ENCODE measurements around the gene LST1.
"Not testable (repeated sequence)": the region's sequence is repeated elsewhere in the genome, so short reads cannot be mapped to it uniquely, and the experiment has no call there.

LST1 gene

DNA sequence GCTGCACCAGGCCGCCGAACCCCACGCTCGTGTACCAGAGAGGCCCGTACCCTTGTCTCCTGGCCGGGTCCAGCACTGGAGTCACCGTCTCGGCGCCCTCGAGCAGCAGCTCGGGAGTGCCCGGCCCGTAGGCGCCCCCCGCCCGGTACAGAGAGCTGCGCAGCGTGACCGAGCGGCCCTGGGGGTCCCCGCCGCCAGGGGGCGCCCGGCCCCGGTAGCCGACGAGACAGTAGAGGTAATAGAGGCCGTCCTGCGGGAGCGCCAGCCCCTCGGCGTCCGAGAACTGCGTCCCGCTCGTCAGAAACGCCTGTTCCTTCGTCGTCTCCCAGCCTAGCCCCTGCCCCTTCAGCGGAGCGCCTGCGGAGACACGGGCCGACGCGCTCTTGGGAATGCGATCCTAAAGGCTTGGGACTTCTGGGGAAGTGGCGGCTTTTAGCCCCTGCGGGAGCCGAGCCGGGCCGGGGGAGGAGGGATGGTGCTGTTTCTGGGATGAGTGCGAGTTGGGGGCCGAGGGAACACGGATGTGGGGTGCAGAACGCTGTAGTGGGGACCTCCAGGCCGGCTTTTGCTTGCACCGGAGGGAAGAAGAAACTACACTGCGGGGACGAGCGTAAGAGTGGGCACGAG, 5.2 kb upstream of the LST1 start:
- DNase-seq: peak; percentile 81

GRCh38 chr6:31581434-31582229, 4.4 kb upstream of the LST1 start:
- no peak for DNase-seq

- DNase-seq: no peak
These were observed 3.8 kb upstream of the LST1 start, which contains the start of gene LTB for GRCh38 chr6:31582230-31582643. Gene LTB (minus strand): TSS chr6:31582424. CDS start chr6:31582417, 7 bp downstream.

GRCh38 chr6:31585491-31585890, 586 bp upstream of the LST1 start:
- DNase-seq: no peak

- DNase-seq: no peak
These were observed 663 bp downstream of the LST1 start for GRCh38 chr6:31586599-31587281.

DNA sequence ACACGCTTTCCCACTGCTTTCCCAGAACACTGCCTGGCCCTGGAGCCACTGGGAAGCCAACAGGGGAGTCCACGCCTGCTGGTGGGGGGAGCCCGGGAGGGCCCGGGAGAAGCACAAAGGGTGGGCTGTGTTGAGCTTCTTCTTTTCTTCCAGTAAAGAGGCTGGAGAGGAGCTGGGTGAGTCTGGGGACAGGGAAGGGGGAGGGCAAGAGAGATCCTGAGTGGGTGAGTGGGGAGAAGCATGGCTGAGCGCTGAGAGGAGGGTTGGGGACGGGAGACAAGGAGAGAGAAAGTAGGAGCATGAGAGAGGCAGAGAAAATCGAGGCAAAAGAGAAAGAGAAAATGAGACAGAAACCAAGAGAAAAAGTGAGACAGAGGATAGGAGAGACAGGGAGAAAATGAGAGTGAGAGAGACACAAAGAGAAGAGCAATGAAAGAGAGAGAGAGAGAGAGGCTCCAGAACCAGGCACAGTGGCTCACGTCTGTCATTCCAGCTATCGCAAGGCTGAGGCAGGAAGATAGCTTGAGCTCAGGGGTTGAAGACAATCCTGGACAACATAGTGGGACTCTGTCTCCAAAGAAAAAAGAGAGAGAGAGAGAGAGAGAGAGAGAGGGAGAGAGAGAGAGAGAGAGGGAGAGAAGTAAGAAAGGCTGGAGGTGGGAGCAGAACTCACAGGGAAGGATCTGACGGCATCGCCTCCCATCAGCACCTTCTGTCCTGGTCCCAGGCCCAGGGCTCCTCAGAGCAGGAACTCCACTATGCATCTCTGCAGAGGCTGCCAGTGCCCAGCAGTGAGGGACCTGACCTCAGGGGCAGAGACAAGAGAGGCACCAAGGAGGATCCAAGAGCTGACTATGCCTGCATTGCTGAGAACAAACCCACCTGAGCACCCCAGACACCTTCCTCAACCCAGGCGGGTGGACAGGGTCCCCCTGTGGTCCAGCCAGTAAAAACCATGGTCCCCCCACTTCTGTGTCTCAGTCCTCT, 2.0 kb downstream of the LST1 start:
- DNase-seq: no peak

DNA sequence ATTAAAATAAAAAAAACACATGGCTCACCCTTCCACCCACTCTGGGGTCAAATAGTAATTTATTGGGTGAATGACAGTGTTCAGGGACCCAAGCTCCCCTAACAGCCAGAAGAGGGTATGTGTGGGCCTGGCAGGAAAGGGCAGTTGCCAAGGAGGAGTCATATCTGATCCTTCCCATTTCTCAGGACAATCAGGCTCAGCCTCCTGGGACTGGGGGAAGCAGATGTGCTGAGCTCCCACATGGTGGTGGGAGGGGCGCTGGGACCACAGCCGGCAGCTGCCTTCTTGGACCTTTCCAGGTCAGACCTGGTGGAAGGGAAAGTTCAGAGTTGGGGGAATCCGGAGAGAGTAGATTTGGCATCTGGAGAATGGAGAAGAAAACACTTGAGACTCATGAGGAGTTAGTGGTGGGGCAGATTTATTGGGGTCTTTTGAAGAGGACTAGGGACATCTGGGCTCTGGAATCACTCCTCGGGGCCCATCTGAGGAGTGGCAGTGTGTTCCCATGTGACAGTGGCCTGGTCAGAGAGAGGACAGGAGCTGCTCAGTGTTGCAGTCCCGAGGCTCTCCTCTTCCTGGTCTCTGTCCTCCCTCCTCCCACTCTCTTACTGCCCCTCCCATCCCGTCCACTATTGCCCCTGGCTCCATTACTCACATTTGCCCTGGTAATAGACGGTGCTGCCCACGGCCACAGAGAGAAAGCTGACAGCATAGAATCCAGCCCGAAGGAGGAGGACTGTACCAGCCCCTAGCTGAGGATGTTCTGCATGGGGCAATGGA, 3.0 kb downstream of the LST1 start:
- DNase-seq: no peak

DNA sequence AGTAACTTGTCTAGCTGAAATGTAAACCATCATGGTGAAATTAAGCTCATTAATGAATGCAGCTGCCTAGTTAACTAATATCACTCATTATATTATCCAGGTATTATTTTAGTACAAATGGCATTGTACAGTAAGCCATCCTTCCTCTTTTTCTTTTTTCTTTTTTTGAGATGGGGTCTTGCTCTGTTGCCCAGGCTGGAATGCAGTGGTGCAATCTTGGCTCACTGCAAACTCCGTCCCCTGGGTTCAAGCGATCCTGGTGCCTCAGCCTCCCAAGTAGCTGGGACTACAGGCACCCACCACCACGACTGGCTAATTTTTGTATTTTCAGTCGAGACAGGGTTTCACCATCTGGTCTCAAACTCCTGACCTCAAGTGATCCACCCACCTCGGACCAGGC, 4.6 kb downstream of the LST1 start:
- DNase-seq: not testable (repeated sequence)

DNA sequence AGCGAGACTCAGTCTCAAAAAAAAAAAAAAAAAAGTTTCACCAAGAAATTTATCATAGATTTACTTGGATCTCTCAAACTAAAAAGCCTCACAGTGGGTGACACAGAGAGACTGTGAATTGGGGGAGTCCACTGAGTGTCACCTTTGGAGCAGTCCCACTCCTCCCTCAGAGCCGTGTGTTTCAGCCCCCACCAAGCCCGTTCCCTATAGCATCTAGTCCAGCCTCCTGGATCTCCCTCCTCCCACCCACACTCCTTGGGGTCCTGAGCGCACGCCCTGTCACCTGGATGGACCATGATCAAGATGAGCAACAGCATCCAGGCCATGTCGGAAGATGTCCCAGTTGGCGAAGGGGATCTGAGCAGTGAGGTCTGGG, 6.3 kb downstream of the LST1 start:
- no peak for DNase-seq

GRCh38 chr6:31597006-31597405, 10.9 kb downstream of the LST1 start:
- DNase-seq: peak; percentile 41

DNA sequence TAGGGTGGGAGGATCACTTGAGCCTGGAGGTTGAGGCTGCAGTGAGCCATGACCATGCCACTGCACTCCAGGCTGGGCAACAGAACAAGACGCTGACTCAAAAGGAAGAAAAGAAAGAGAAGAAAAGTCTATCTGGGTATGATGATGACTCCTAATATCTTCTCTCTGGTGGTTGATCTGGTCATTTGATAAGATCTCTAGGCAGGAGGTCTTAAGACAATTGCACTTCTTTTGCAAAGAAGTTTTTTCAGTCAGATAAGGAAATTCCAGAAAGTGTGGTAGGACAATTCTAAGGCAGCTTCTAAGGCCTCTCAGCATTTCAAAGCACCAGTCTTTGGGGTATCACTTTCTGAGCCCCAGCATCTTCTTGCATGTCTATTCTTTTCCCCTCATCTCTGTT, 21.2 kb downstream of the LST1 start:
- DNase-seq: no peak

- DNase-seq: no peak
These were observed 23.7 kb downstream of the LST1 start for GRCh38 chr6:31609519-31610406.

DNA sequence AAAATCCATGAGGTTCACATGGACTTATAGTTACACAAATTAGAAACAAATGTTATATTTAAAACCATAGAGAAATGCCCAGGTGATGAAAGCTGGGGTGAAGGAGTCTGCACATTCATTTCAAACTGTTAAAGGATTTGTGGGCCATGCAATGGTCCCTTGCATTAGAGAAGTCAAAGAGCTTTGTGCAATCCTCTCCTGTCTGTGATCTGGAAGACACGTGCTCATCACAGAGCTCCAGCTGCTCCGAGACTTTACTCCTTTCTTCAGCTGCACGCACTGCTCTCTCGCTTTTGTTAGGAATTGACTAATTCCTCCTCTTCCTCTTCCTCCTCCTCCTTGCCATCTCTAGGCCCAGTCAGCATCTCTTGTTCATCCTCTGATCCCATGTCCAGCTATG, 24.9 kb downstream of the LST1 start:
- no peak for DNase-seq

- no peak for DNase-seq
These were observed 28.1 kb downstream of the LST1 start for GRCh38 chr6:31614075-31614619.

DNA sequence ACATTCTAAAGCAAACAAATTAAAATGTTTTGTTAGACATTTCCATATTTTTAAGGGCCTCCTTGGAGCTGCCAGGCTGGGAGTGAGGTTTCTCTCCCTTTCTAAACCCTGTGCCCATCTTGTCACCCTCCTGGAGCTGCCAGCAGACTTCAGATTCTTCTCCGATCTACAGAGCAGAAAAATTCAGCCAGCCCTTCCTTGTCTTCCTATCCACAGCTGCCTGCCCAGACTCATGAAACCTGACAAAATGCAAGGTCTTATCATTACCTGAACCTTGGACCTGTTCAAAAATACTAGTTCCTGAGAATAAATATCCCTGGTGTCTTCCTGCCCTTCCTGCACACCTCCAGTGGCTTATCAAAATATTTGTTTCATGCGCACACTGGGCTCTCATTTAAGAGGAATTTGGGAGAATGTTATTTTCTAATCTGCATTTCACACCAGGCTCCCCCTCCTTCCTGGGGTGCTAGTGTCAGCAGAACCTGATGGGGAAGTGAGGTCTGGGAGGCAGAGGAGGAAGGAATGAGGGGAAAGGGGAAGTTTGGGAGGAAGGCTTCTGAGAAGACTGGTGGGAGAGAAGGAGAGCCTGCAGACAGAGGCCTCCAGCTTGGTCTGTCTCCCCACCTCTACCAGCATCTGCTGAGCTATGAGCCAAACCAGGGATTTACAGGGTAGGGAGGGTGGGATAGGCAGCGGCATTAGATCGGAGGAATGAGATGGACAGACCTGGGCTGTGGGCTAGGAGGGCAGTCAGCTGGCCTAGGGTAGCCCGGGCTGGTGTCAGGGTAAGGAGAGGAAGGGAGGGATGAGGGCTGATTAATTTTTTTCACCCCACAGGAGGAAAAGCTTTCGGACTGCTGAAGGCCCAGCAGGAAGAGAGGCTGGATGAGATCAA, 28.9 kb downstream of the LST1 start, which contains the start of gene AIF1:
TSS of gene AIF1 (plus strand) at position 551 of the 895 bp plus-strand sequence. CDS start at position 647, 96 bp downstream.
- DNase-seq: no peak

GRCh38 chr6:31615748-31616147, 29.7 kb downstream of the LST1 start:
- no peak for DNase-seq

- DNase-seq: no peak
These were observed 30.9 kb downstream of the LST1 start for GRCh38 chr6:31617010-31617409.

DNA sequence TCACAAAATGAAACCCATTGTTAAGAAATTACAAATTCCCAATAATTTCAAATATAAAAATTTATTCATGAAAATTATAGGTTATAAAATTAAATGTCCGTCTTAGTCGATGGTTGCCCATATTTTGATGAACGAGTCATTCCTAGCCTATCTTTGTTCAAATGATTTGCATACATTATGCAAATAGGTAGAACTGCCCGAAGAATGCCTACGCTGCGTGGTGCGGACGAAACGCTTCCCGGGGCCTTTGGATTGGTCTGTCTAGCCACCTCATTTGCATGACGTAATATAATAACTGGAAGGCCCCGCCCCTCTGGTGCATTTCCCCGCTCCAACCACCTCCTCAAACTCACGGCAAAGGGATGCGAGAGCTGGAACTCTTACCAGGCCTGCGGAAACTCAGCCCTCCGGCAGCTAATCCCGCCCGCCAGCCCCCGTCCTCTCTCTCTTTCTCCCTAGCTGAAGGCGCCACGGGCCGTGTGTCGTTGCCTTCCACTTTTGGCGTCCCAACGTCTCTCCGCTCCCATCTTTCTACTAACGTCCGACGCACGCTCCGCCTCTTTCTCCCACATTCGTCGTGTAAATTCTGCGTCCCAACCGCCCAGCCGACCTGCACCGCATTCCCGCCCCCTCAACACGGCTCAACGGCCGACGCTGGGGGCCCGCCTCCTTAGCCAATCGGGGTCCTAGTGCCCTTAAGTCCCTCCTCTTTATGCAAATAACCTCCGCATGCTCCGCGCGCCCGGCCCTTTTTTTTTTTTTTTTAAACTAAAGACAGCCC, 33.9 kb downstream of the LST1 start:
- DNase-seq: peak; percentile 99

All from fibroblast of skin of back (primary cell).